Fibroblast of lung (primary cell): Measurements from ENCODE around the gene PARP3.

Experiments used
- EZH2 ChIP-seq: IDR thresholded peaks from 2 replicates; pipeline ENCODE4 v1.5.1; 2012; ENCODE audit warnings: low read length, control low read depth, mild to moderate bottlenecking; ENCODE audit errors: missing control alignments
- TF ChIP-seq, protein P1 (sequence below), 2 donors: IDR thresholded peaks in 1 of 2; conservative IDR thresholded peaks in 1 of 2; 1 replicate in 1 of 2; 2 replicates in 1 of 2; pipeline ENCODE4 v1.5.1; 2011 to 2012; ENCODE audit warnings: low read length in 2 of 2, control low read depth in 1 of 2, inconsistent platforms in 1 of 2, low read depth in 1 of 2, mild to moderate bottlenecking in 1 of 2

DNA sequence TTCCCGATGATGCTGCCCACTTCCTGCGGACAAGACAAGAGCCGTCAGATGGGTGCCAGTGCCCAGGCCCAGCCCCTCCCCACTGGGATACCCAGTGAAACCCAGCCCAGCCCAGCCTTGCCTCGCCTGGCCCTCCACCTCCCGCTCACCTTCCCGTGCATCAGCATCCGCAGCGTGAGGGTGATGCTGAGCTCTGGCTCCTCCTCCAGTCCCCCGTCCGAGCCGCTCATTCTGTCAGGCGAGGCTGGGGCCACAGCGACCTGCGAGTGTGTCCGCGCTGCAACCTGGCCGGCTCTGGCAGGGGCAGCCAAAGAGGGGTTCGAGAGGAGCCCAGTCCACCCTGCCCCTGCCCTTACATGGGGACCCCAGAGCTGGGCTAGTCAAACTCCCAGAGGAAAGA lies 18.8 kb downstream of the PARP3 start:
- TF ChIP-seq, protein P1, sequence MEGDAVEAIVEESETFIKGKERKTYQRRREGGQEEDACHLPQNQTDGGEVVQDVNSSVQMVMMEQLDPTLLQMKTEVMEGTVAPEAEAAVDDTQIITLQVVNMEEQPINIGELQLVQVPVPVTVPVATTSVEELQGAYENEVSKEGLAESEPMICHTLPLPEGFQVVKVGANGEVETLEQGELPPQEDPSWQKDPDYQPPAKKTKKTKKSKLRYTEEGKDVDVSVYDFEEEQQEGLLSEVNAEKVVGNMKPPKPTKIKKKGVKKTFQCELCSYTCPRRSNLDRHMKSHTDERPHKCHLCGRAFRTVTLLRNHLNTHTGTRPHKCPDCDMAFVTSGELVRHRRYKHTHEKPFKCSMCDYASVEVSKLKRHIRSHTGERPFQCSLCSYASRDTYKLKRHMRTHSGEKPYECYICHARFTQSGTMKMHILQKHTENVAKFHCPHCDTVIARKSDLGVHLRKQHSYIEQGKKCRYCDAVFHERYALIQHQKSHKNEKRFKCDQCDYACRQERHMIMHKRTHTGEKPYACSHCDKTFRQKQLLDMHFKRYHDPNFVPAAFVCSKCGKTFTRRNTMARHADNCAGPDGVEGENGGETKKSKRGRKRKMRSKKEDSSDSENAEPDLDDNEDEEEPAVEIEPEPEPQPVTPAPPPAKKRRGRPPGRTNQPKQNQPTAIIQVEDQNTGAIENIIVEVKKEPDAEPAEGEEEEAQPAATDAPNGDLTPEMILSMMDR (conservative IDR thresholded peaks at IDR 0.05 in 1 of 2, IDR thresholded peaks at IDR 0.05 in 1 of 2; ENCODE audit: low read depth in 1 of 2, low read length in 2 of 2): no peak
- TF ChIP-seq EZH2: no peak
